Activated naive CD8-positive, alpha-beta T cell (primary cell): ENCODE measurements around the gene REPIN1.
A peak's percentile ranks its signal among the peaks of the same experiment; 100 is the strongest.

Source experiments
- H3K27ac Mint-ChIP-seq: one replicate; pipeline ENCODE4 v1.8.0; 2021; ENCODE audit warnings: mixed read lengths
- H3K27me3 Mint-ChIP-seq: one replicate; pipeline ENCODE4 v1.8.0; 2021; ENCODE audit warnings: mixed read lengths
- H3K36me3 Mint-ChIP-seq: one replicate; pipeline ENCODE4 v1.8.0; 2021; ENCODE audit warnings: mixed read lengths
- H3K4me1 Mint-ChIP-seq: one replicate; pipeline ENCODE4 v1.8.0; 2021; ENCODE audit warnings: low read depth, mixed read lengths
- H3K4me3 Mint-ChIP-seq: one replicate; pipeline ENCODE4 v1.8.0; 2021; ENCODE audit warnings: mild to moderate bottlenecking, mixed read lengths
- H3K9me3 Mint-ChIP-seq: one replicate; pipeline ENCODE4 v1.8.0; 2021; ENCODE audit warnings: low read depth, mixed read lengths

REPIN1 gene

GRCh38 chr7:150373049-150373801, 4.6 kb downstream of the REPIN1 start:
- no peaks in the 10 kb centered on the region for H3K27me3 Mint-ChIP-seq
- peaks cover 64% of the 10 kb centered on the region for H3K4me1 Mint-ChIP-seq
- H3K27ac Mint-ChIP-seq, result peak overlapping the region; percentile 72
- H3K4me3 Mint-ChIP-seq, result no peak overlapping the region
- no peaks in the 10 kb centered on the region for H3K9me3 Mint-ChIP-seq
- H3K36me3 Mint-ChIP-seq, result no peaks in the 10 kb centered on the region

DNA sequence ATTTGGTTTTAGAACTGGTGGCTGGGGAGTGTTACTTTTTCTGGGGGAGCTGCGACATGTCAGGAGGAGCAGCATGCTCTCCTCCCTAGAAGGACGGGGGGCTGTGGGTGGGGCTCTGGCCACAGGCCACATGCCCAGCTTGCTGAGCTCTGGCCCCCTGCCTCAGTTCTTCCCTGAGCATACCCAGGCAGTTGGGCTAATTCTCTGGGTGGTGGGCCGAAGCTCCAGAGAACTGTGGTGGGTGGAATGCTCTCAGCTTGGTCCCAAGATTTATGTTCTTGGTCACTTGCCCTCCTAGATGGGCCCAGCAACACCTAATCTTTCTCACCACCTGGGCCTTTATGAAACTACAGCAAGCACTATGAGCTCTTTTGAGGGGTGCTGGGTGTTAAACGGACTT, 5.4 kb downstream of the REPIN1 start:
- H3K4me1 Mint-ChIP-seq, result peaks cover 65% of the 10 kb centered on the region
- H3K27me3 Mint-ChIP-seq, result no peaks in the 10 kb centered on the region
- H3K36me3 Mint-ChIP-seq, result no peaks in the 10 kb centered on the region
- H3K27ac Mint-ChIP-seq, result peak overlapping the region; percentile 80
- H3K9me3 Mint-ChIP-seq, result no peaks in the 10 kb centered on the region
- H3K4me3 Mint-ChIP-seq, result no peak overlapping the region

DNA sequence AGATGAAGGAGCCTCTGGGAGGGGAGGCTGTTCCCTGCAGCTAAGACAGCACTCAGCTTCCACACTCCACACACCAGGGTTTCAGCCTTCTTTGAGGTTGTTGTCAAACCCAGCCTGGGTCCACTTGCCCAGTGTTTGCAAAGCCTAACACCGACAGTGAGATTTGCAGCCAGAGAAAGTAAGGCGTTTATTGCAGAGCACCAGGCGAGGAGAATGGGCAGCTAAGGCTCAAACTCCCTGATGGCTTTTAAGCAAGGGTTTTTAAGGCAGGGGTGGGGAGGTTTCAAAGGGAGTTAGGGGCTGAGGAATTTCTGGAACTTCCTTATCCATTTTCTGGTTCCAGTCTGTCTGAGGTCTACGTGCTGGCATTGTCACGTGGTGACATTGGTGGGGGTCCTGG, 5.8 kb downstream of the REPIN1 start:
- H3K36me3 Mint-ChIP-seq, result no peaks in the 10 kb centered on the region
- H3K4me1 Mint-ChIP-seq, result peaks cover 64% of the 10 kb centered on the region
- no peak overlapping the region for H3K4me3 Mint-ChIP-seq
- no peaks in the 10 kb centered on the region for H3K27me3 Mint-ChIP-seq
- H3K9me3 Mint-ChIP-seq, result no peaks in the 10 kb centered on the region
- H3K27ac Mint-ChIP-seq, result peak overlapping the region; percentile 80

GRCh38 chr7:150375662-150376521, 7.3 kb downstream of the REPIN1 start:
- Mint-ChIP-seq H3K4me1 (peaks cover 66% of the 10 kb centered on the region), H3K9me3 (no peaks in the 10 kb centered on the region), H3K4me3 (peak overlapping the region; percentile 77), H3K36me3 (no peaks in the 10 kb centered on the region), H3K27ac (peak overlapping the region; percentile 93), H3K27me3 (no peaks in the 10 kb centered on the region)

GRCh38 chr7:150376560-150376959, 7.9 kb downstream of the REPIN1 start:
- H3K4me1 Mint-ChIP-seq, result peaks cover 66% of the 10 kb centered on the region
- H3K4me3 Mint-ChIP-seq, result peak overlapping the region; percentile 77
- H3K36me3 Mint-ChIP-seq, result no peaks in the 10 kb centered on the region
- peak overlapping the region; percentile 93 for H3K27ac Mint-ChIP-seq
- H3K9me3 Mint-ChIP-seq, result no peaks in the 10 kb centered on the region
- no peaks in the 10 kb centered on the region for H3K27me3 Mint-ChIP-seq

- Mint-ChIP-seq H3K27ac (peak overlapping the region; percentile 22), H3K9me3 (no peaks in the 10 kb centered on the region), H3K36me3 (no peaks in the 10 kb centered on the region), H3K27me3 (no peaks in the 10 kb centered on the region), H3K4me1 (peaks cover 66% of the 10 kb centered on the region), H3K4me3 (peak overlapping the region; percentile 82)
Observed at GRCh38 chr7:150377196-150377595, 8.6 kb downstream of the REPIN1 start.

DNA sequence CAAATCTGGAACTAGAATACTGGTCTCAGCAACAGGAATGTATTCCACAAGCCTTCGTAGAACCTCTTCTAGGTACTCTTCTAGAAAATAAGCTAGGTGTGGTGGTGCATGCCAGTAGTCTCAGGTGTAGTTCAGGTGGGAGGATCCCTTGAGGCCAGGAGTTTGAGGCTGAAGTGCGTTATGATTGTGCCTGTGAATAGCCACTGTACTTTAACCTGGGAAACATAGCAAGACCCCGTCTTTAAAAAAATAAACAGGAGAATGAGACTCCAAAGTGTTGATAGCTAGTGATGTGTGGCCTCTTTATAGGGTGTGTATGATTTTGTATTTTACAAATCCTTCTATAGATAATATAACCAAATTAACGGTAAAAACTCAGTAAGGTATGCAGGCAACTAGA, 9.0 kb downstream of the REPIN1 start:
- Mint-ChIP-seq H3K4me1 (peaks cover 66% of the 10 kb centered on the region), H3K27ac (peak overlapping the region; percentile 81), H3K36me3 (no peaks in the 10 kb centered on the region), H3K9me3 (no peaks in the 10 kb centered on the region), H3K4me3 (peak overlapping the region; percentile 82), H3K27me3 (no peaks in the 10 kb centered on the region)

- H3K27me3 Mint-ChIP-seq, result no peaks in the 10 kb centered on the region
- peak overlapping the region; percentile 82 for H3K4me3 Mint-ChIP-seq
- no peaks in the 10 kb centered on the region for H3K36me3 Mint-ChIP-seq
- H3K4me1 Mint-ChIP-seq, result peaks cover 62% of the 10 kb centered on the region
- H3K27ac Mint-ChIP-seq, result peak overlapping the region; percentile 81
- no peaks in the 10 kb centered on the region for H3K9me3 Mint-ChIP-seq
Observed at GRCh38 chr7:150378115-150378852, 9.7 kb downstream of the REPIN1 start.

DNA sequence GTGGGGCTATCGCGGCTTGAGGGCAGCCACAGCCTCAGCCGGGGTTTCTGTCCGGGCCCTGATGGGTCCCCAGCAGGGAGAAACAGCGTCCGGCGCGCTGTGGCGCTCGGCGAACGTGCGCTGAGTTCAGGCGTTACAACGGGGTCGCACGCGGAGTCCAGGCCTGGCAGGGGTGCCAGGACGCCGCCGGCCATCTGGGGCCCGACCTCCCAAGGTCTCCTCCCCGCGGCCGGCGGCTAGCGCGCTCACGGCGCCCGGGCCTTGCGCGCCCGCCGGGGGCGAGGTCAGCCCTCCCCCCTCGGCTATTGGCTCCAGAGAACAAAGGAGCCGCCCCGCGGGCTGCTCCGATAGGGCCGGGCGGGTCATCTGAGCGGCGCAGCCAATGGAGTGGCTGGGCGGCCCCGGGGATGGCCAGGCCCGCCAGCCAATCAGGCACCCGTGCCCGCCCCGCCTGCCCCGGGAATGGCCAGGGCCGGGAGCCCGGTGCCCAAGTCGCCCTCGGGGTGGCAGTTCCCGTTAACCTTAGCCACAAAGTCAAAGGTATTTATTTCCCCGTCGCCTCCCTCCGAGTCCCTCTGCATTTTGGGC, 10.3 kb downstream of the REPIN1 start, which contains the start of gene ZNF775:
TSS of gene ZNF775 (plus strand) at position 478 of the 588 bp plus-strand sequence. CDS start 9,141 bp downstream, outside the sequence.
- peak within 1 kb of the TSS; percentile 90 for H3K4me3 Mint-ChIP-seq
- H3K36me3 Mint-ChIP-seq, result no peaks in the 10 kb centered on the region
- no peaks in the 10 kb centered on the region for H3K9me3 Mint-ChIP-seq
- H3K27ac Mint-ChIP-seq, result peak within 1 kb of the TSS; percentile 81
- no peaks in the 10 kb centered on the region for H3K27me3 Mint-ChIP-seq
- H3K4me1 Mint-ChIP-seq, result peaks cover 56% of the 10 kb centered on the region

- peaks cover 50% of the 10 kb centered on the region for H3K4me1 Mint-ChIP-seq
- H3K4me3 Mint-ChIP-seq, result peak overlapping the region; percentile 90
- H3K27me3 Mint-ChIP-seq, result no peaks in the 10 kb centered on the region
- peak overlapping the region; percentile 6 for H3K27ac Mint-ChIP-seq
- no peaks in the 10 kb centered on the region for H3K9me3 Mint-ChIP-seq
- H3K36me3 Mint-ChIP-seq, result no peaks in the 10 kb centered on the region
Observed at GRCh38 chr7:150379441-150380379, 11.1 kb downstream of the REPIN1 start.

DNA sequence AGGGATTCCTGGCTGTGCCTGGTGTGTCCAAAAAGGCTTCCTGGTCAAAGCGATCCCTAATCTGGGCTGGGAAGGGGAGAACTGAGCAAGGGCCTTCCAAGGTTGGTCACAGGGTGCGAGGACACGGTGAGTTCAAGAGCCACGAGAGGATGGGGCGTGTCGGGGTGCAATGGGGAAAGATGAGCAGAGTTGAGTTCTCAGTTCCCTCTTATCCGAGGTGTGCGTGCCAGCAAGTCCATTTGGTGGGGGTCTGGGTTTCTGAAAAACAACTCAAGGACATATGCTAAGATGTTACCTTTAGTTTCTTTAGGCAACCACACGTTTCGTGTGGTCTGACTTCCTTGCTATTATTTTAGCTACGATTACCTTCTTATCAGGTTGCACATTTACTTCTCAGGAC, 11.8 kb downstream of the REPIN1 start:
- H3K36me3 Mint-ChIP-seq, result no peaks in the 10 kb centered on the region
- peak overlapping the region; percentile 6 for H3K27ac Mint-ChIP-seq
- peaks cover 42% of the 10 kb centered on the region for H3K4me1 Mint-ChIP-seq
- H3K27me3 Mint-ChIP-seq, result no peaks in the 10 kb centered on the region
- peak overlapping the region; percentile 90 for H3K4me3 Mint-ChIP-seq
- no peaks in the 10 kb centered on the region for H3K9me3 Mint-ChIP-seq

- no peaks in the 10 kb centered on the region for H3K27me3 Mint-ChIP-seq
- no peaks in the 10 kb centered on the region for H3K9me3 Mint-ChIP-seq
- no peak overlapping the region for H3K27ac Mint-ChIP-seq
- peaks cover 37% of the 10 kb centered on the region for H3K4me1 Mint-ChIP-seq
- H3K4me3 Mint-ChIP-seq, result peak overlapping the region; percentile 17
- no peaks in the 10 kb centered on the region for H3K36me3 Mint-ChIP-seq
Observed at GRCh38 chr7:150381096-150381495, 12.5 kb downstream of the REPIN1 start.

DNA sequence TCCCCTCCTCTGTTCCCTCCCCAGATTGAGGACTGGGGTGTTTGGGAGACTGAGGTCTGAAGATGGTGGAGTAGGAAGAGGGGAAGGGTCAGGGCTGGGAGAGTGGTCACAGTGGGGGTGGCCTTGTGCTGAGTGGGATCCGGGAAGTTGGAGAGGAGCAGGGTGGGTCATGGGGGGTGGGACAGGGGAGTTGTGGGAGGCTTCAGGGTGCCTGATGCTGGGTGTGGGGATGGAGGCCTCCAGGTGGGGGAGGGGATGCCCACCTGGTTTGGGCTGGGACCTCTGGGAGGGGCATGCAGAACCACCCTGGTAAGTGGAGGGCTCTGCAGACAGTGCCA, 13.1 kb downstream of the REPIN1 start:
- H3K36me3 Mint-ChIP-seq, result no peaks in the 10 kb centered on the region
- H3K27me3 Mint-ChIP-seq, result no peaks in the 10 kb centered on the region
- peaks cover 31% of the 10 kb centered on the region for H3K4me1 Mint-ChIP-seq
- H3K27ac Mint-ChIP-seq, result no peak overlapping the region
- no peak overlapping the region for H3K4me3 Mint-ChIP-seq
- H3K9me3 Mint-ChIP-seq, result no peaks in the 10 kb centered on the region
